HG03108 (cell line): ENCODE data around the gene LRRC40.

Experiments used
- ATAC-seq: cut with Tn5 transposase; IDR thresholded peaks from one replicate; pipeline ENCODE4 v1.9.1; 2021; ENCODE audit warnings: moderate library complexity; ENCODE audit not compliant: unreplicated experiment

LRRC40 gene

GRCh38 chr1:70134148-70134547 is 71.2 kb downstream of the LRRC40 start:
- ATAC-seq: no peak

GRCh38 chr1:70117046-70117445 is 88.3 kb downstream of the LRRC40 start:
- ATAC-seq: no peak

- ATAC-seq: no peak
These were observed 90.1 kb downstream of the LRRC40 start for GRCh38 chr1:70115315-70115714.

GRCh38 chr1:70112838-70113237 is 92.5 kb downstream of the LRRC40 start:
- no peak for ATAC-seq

- no peak for ATAC-seq
These were observed 96.1 kb downstream of the LRRC40 start for GRCh38 chr1:70109241-70109640.

- no peak for ATAC-seq
These were observed 101.6 kb downstream of the LRRC40 start for GRCh38 chr1:70103770-70104169.

- no peak for ATAC-seq
These were observed 103.6 kb downstream of the LRRC40 start for GRCh38 chr1:70101774-70102173.

GRCh38 chr1:70101231-70101630 is 104.1 kb downstream of the LRRC40 start:
- ATAC-seq: no peak
